MG63 (cell line): Measurements from ENCODE around the gene METTL23. TPM values are rescaled to one million over a fixed set of nuclear protein-coding genes. Genes with fewer than 3 reads are reported as not detected.
A peak's percentile ranks its signal among the peaks of the same experiment; 100 is the strongest.
"Not testable (repeated sequence)": the region's sequence is repeated elsewhere in the genome, so short reads cannot be mapped to it uniquely, and the experiment has no call there.

ENCODE experiments used
- DNase-seq: peaks from one replicate; pipeline ENCODE4 v3.0.0-alpha.2; 2020
- H3K27me3 ChIP-seq: fragments of 250-450 bp; sonication (Bioruptor Pico); 2 replicates; pipeline ENCODE4 v1.5.1; 2020; ENCODE audit warnings: mild to moderate bottlenecking, moderate library complexity
- H3K36me3 ChIP-seq: fragments of 250-450 bp; sonication (Bioruptor Pico); 2 replicates; pipeline ENCODE4 v1.5.1; 2020; ENCODE audit warnings: mild to moderate bottlenecking, moderate library complexity
- H3K4me3 ChIP-seq: fragments of 250-450 bp; sonication (Bioruptor Pico); 2 replicates; pipeline ENCODE4 v1.5.1; 2020; ENCODE audit warnings: mild to moderate bottlenecking, moderate library complexity
- H3K9me3 ChIP-seq: fragments of 250-450 bp; sonication (Bioruptor Pico); 2 replicates; pipeline ENCODE4 v1.5.1; 2020; ENCODE audit warnings: mild to moderate bottlenecking, moderate library complexity
- total RNA-seq: library from RNA; depleted of rRNA; stranded (reverse); fragments of >200 nt; shearing (Covaris generic); gene quantifications from 2 replicates; pipeline ENCODE4 v1.2.3, GENCODE V29; 2014; ENCODE audit warnings: low replicate concordance

Gene METTL23
- total RNA-seq, 1 experiment from 2014 or later: 44.9 TPM

DNA sequence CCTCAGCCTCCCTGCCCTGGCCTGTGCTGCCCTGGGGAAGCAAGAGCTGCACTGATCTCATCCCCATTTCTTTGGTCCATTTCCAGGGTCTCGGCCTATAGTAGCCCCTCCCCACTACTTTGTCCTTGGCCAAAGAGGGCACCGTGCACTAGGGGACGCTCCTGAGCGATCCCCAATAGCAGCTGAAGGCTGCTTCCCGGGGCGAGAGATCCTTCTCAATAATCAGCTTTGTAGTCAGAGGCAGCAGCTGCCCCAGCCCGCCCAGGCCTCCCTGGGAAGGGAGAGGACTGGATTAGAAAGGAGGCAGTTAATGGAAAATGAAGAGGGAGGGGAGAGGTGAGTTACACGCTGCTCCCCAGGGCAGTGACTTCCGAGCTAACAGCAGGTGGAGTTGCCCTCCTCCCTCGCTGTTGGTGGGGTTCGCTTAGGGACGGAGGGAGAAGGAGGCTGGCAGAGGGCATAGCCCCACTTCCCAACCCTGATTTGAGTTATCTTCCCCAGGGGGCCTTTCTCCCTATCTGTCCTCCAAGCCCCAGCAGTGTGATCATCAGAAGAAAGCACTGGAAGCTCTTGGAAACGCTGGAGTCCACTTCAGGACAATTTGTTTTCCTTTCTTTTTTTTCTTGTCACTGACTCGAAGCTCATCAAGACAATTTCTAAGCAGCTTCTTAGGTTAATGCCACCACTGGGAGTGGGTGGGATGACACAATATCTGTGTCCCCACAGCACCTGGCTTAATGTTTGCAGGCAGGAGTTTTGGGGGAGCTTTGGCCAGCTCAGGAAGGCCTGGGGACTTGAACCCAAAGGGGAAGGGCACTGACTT is 18.4 kb upstream of the METTL23 start:
- no peak overlapping the region; the same call in 1 of the 2 replicates for H3K4me3 ChIP-seq
- no peaks in the 10 kb centered on the region for H3K27me3 ChIP-seq
- H3K9me3 ChIP-seq: no peaks in the 10 kb centered on the region
- H3K36me3 ChIP-seq: peaks cover 21% of the 10 kb centered on the region
- no peak for DNase-seq

- DNase-seq: peak; percentile 92
- H3K9me3 ChIP-seq: no peaks in the 10 kb centered on the region
- H3K4me3 ChIP-seq: peak overlapping the region; percentile 68
- peaks cover 31% of the 10 kb centered on the region for H3K36me3 ChIP-seq
- no peaks in the 10 kb centered on the region for H3K27me3 ChIP-seq
Measured at GRCh38 chr17:76709077-76709950, 17.3 kb upstream of the METTL23 start.

- not testable (repeated sequence) for H3K27me3 ChIP-seq, H3K9me3 ChIP-seq
- peak; percentile 29 for DNase-seq
- Histone ChIP-seq H3K36me3 (peaks cover 40% of the 10 kb centered on the region), H3K4me3 (peak overlapping the region; percentile 68)
Measured at GRCh38 chr17:76709951-76710862, 16.4 kb upstream of the METTL23 start.

- peak; percentile 80 for DNase-seq
- Histone ChIP-seq H3K4me3 (peak within 1 kb of the TSS; percentile 68), H3K36me3 (peaks cover 48% of the 10 kb centered on the region), H3K27me3 (no peaks in the 10 kb centered on the region), H3K9me3 (peaks cover 2% of the 10 kb centered on the region; the same call in 1 of the 2 replicates)
Measured at GRCh38 chr17:76710863-76711611, 15.6 kb upstream of the METTL23 start, which contains the start of gene MXRA7. MXRA7 (minus strand) TSS chr17:76710965; CDS start chr17:76710946, 19 bp downstream.

GRCh38 chr17:76712321-76712720 is 14.3 kb upstream of the METTL23 start:
- not testable (repeated sequence) for H3K4me3 ChIP-seq, H3K9me3 ChIP-seq, DNase-seq, H3K27me3 ChIP-seq
- H3K36me3 ChIP-seq: peaks cover 55% of the 10 kb centered on the region

DNA sequence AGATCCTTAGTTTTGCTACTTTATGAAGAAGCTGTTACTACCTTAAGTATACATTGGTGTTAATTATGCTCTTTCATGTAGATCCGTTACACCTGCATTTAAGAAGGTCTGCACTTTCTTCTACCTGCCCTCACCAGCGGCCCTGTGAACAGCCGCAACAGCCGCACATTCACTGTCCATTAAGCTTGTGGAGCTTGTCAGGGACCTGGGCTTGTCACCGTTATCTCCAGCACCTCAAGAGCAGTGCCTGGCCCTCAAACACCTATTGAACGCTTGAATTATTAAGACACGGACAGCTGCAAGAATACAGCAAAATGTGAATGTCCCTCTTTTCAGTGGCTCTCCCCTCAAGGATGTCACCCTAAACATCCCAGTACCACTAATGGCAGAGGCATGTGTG is 12.9 kb upstream of the METTL23 start:
- Histone ChIP-seq H3K9me3 (peaks cover 2% of the 10 kb centered on the region; the same call in 1 of the 2 replicates), H3K36me3 (peaks cover 64% of the 10 kb centered on the region), H3K4me3 (no peak overlapping the region), H3K27me3 (no peaks in the 10 kb centered on the region)
- DNase-seq: no peak

DNA sequence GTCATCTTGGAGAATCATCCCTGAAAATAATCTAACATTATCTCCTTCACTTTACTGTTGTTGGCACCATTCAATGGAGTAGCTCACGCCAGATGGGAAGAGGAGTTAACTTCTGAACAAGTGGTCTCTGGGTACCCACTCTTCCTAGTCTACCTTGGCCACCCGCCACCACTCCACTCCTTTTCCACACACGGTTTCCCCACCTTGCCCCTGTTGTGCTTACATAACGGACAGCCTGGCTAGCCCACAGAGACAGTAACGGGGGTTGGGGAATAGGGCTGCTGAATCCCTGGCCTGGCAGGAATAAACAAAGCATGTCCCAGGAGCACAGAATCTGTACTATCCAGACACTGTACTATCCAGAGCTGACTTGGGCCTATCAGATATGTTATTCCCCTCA is 12.3 kb upstream of the METTL23 start:
- H3K36me3 ChIP-seq: peaks cover 69% of the 10 kb centered on the region
- no peak for DNase-seq
- peaks cover 2% of the 10 kb centered on the region; the same call in 1 of the 2 replicates for H3K9me3 ChIP-seq
- H3K4me3 ChIP-seq: no peak overlapping the region
- no peaks in the 10 kb centered on the region for H3K27me3 ChIP-seq

- Histone ChIP-seq H3K36me3 (peaks cover 73% of the 10 kb centered on the region), H3K4me3 (no peak overlapping the region), H3K9me3 (peaks cover 2% of the 10 kb centered on the region; the same call in 1 of the 2 replicates), H3K27me3 (no peaks in the 10 kb centered on the region)
- DNase-seq: peak; percentile 41
Measured at GRCh38 chr17:76714822-76715495, 11.7 kb upstream of the METTL23 start.

DNA sequence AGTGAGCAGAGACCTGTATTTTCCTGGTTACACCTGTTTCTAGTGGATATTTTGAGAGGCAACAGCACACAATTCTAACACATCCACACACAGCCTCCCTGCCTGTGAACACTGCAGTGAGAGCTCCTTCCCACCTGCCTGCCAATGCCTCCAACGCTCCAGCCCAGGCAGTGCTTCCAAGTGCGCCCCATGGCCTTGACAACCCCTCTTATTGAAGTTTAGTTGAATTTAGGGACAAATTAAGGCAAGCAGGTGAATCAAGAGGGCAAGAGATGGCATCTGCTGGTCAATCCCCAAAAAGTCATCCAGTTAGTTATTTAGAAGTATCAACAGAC is 11.2 kb upstream of the METTL23 start:
- Histone ChIP-seq H3K9me3 (peaks cover 2% of the 10 kb centered on the region; the same call in 1 of the 2 replicates), H3K36me3 (peaks cover 78% of the 10 kb centered on the region), H3K27me3 (no peaks in the 10 kb centered on the region), H3K4me3 (no peak overlapping the region)
- DNase-seq: no peak

DNA sequence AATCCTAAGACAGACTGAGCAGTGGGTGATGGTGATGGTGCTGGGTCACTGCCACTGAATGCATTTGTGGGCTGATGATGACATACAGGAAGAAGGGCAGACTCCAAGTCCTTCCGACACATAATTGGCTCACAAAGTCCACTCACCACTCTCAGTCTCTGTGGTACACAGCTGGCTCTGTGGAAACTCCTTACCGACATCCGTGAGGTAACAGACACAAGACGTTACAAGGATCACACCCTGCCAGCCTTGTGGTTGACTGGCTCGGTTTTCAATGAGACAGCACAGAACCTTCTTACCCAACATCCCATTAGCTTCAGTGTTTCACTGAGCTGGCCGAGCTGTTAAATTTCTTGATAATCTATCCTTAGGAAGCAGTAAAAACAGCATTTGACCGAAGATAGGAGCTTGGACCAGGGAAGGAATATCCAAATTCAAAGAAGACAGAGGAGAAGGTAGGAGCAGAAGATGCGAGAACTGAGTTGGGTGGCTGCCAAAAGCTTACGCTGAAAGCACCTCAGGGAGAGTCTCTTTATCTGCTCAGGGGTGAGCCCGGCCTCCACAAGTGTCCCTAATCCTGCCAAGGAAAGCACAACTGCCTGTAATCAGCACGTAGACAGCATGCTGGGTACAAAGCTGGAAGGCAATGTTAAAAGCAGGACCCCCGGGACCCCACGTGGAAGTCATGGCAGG is 10.3 kb upstream of the METTL23 start:
- peak; percentile 19 for DNase-seq
- Histone ChIP-seq H3K9me3 (peaks cover 2% of the 10 kb centered on the region; the same call in 1 of the 2 replicates), H3K4me3 (no peak overlapping the region), H3K36me3 (peaks cover 86% of the 10 kb centered on the region), H3K27me3 (no peaks in the 10 kb centered on the region)

GRCh38 chr17:76716839-76717215 is 9.8 kb upstream of the METTL23 start:
- no peak for DNase-seq
- H3K27me3 ChIP-seq: no peaks in the 10 kb centered on the region
- peaks cover 2% of the 10 kb centered on the region; the same call in 1 of the 2 replicates for H3K9me3 ChIP-seq
- H3K36me3 ChIP-seq: peaks cover 91% of the 10 kb centered on the region
- H3K4me3 ChIP-seq: no peak overlapping the region

DNA sequence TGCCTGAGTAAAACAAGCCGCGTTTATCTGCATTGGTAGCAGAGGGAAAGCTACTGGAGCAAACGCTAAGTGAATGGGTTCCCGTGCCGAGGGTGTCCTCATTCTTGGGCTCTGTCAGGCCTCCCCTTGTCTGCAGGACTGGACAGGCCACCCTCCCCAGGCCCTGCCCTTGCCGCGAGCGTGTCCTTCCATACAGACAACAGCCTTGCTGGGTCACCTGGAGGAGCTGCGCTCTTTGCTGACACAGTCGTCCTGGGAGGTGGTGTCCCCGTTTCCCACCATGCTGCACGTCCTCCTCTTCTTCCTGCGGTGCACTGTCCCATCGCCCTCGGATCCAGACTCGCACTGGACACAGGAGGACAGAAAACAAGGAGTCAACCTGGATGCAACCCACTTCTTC is 8.1 kb upstream of the METTL23 start:
- peaks cover 97% of the 10 kb centered on the region for H3K36me3 ChIP-seq
- no peak overlapping the region for H3K4me3 ChIP-seq

DNA sequence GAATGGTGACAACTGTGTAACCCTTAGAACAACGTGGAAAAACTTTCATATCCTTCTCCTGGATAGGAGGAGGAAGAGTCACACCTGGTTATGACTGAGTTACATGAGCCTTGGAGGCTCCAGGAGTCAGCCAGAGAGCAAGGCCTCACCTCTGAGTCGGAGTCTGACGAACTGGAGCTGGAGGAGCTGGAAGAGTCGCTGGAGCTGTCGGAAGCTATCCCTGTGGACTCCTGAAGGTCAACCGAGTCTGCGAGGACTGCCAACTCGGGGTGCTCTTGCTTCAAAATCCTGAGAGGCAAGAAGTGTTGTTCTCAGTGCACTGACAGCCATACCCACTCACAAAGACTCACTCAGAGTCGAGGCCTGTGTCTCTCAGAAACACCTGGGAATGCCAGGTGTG is 6.4 kb upstream of the METTL23 start:
- H3K27me3 ChIP-seq: no peaks in the 10 kb centered on the region
- H3K9me3 ChIP-seq: no peaks in the 10 kb centered on the region
- DNase-seq: no peak
- peaks cover 97% of the 10 kb centered on the region for H3K36me3 ChIP-seq
- H3K4me3 ChIP-seq: no peak overlapping the region

More for the DNA sequence above, 8.1 kb upstream of the METTL23 start:
- DNase-seq: no peak
- Histone ChIP-seq H3K27me3 (no peaks in the 10 kb centered on the region), H3K9me3 (peaks cover 2% of the 10 kb centered on the region; the same call in 1 of the 2 replicates)

- Histone ChIP-seq H3K4me3 (no peak overlapping the region), H3K36me3 (peaks cover 93% of the 10 kb centered on the region), H3K27me3 (no peaks in the 10 kb centered on the region), H3K9me3 (no peaks in the 10 kb centered on the region)
- no peak for DNase-seq
Measured at GRCh38 chr17:76720941-76721340, 5.7 kb upstream of the METTL23 start.

DNA sequence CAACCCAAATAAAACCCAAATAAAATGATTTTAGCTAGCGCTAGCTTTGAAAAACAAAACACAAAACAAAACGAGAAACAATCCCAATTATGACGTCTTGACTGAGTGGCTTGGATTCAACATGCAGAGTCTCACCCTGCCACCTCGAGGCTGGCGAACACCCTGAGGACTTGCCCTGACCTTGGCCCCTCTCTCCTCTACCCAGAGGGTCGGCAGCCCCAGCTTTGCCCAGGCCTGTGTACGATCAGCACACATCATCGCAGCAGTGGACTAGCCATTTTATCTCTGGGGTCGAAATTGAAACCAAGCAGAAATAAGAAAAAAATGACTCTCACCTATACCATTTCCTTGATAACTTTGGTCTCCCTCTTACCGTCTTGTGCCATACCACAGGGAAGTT is 5.2 kb upstream of the METTL23 start:
- Histone ChIP-seq H3K27me3 (no peaks in the 10 kb centered on the region), H3K36me3 (peaks cover 88% of the 10 kb centered on the region), H3K9me3 (no peaks in the 10 kb centered on the region)

More for the DNA sequence above, 5.2 kb upstream of the METTL23 start:
- DNase-seq: no peak
- H3K4me3 ChIP-seq: no peak overlapping the region
